Retinal pigment epithelial cell (primary cell): ENCODE results near the gene GDAP2.

Source experiments
- DNase-seq: peaks from one replicate; pipeline ENCODE4 v3.0.0-alpha.2; 2010; ENCODE audit warnings: low read depth
- H3K4me3 ChIP-seq: 2 replicates; pipeline ENCODE4 v1.5.1; 2011; ENCODE audit warnings: mild to moderate bottlenecking, low read length, control low read depth, moderate library complexity
- CTCF ChIP-seq: conservative IDR thresholded peaks from 2 replicates; pipeline ENCODE4 v1.5.1; 2011; ENCODE audit warnings: low read depth, low read length, control low read depth, inconsistent platforms

Gene GDAP2

GRCh38 chr1:117830222-117830621 lies 99.2 kb downstream of the GDAP2 start:
- H3K4me3 ChIP-seq: no peak overlapping the region
- no peak for DNase-seq
- TF ChIP-seq CTCF: no peak

GRCh38 chr1:117828201-117828600 lies 101.2 kb downstream of the GDAP2 start:
- no peak for TF ChIP-seq CTCF
- no peak overlapping the region for H3K4me3 ChIP-seq
- DNase-seq: no peak

GRCh38 chr1:117826540-117827078 lies 102.8 kb downstream of the GDAP2 start:
- no peak overlapping the region for H3K4me3 ChIP-seq
- DNase-seq: no peak
- no peak for TF ChIP-seq CTCF

GRCh38 chr1:117826119-117826518 lies 103.3 kb downstream of the GDAP2 start:
- H3K4me3 ChIP-seq: no peak overlapping the region
- no peak for TF ChIP-seq CTCF
- no peak for DNase-seq

GRCh38 chr1:117825414-117825813 lies 104.0 kb downstream of the GDAP2 start:
- H3K4me3 ChIP-seq: no peak overlapping the region
- no peak for TF ChIP-seq CTCF
- no peak for DNase-seq

- no peak overlapping the region for H3K4me3 ChIP-seq
- DNase-seq: no peak
- no peak for TF ChIP-seq CTCF
These were observed 104.8 kb downstream of the GDAP2 start for GRCh38 chr1:117824616-117825015.

- no peak for TF ChIP-seq CTCF
- H3K4me3 ChIP-seq: no peak overlapping the region
These were observed 107.5 kb downstream of the GDAP2 start for GRCh38 chr1:117821774-117822482.

More at GRCh38 chr1:117821774-117822482, 107.5 kb downstream of the GDAP2 start:
- peak; percentile 81 for DNase-seq
